GM19467 (cell line): ENCODE results near the gene OR10C1.
"Not testable (repeated sequence)": the region's sequence is repeated elsewhere in the genome, so short reads cannot be mapped to it uniquely, and the experiment has no call there.

Experiments used
- ATAC-seq: cut with Tn5 transposase; IDR thresholded peaks from one replicate; pipeline ENCODE4 v1.9.1; 2021; ENCODE audit warnings: mild to moderate bottlenecking, moderate library complexity; ENCODE audit not compliant: unreplicated experiment

The OR10C1 gene, protein sequence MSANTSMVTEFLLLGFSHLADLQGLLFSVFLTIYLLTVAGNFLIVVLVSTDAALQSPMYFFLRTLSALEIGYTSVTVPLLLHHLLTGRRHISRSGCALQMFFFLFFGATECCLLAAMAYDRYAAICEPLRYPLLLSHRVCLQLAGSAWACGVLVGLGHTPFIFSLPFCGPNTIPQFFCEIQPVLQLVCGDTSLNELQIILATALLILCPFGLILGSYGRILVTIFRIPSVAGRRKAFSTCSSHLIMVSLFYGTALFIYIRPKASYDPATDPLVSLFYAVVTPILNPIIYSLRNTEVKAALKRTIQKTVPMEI

DNA sequence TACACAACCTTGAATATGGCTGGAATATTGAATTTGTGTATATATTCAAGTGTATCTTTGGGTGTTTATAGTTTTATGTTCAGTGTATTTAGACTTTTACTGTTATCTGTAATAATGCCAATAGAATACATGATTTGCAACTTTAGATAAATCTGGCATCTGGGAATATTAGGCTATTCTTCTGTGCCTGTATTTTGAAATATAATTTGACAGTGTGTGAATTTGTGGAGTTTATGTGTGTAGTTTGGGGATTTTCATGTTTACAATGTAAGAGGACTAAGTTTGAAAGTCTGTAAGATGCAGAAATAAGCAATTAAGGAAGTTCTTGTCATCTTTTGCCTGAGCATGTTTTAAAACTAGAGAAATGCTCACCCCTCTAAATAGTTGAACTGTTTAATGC lies at the start of gene OR10C1:
OR10C1 (plus strand) TSS at position 301 of the 400 bp plus-strand sequence. CDS start 710 bp downstream, outside the sequence.
- no peak for ATAC-seq

DNA sequence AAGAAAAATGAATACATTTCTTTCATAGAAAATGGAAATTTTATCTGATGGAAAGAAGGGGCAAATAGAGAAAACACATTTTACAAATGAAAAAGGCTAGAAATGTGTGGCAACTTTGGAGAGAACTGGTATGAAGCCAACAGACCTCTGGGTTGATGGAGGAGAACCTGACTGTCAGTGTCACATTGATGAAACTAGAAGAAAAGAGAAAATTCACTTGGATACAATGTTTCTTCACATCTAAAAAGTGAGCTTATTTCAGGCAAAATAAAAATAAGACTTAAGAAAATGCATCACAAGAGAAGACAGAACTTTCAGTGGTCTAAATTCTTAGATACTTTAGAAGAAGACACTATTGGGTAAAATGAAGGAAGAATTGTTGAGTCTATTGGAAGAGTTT lies 43.8 kb upstream of the OR10C1 start, which contains the start of gene OR12D2:
OR12D2 (plus strand) TSS at position 301 of the 400 bp plus-strand sequence. CDS start 1,069 bp downstream, outside the sequence.
- no peak for ATAC-seq

DNA sequence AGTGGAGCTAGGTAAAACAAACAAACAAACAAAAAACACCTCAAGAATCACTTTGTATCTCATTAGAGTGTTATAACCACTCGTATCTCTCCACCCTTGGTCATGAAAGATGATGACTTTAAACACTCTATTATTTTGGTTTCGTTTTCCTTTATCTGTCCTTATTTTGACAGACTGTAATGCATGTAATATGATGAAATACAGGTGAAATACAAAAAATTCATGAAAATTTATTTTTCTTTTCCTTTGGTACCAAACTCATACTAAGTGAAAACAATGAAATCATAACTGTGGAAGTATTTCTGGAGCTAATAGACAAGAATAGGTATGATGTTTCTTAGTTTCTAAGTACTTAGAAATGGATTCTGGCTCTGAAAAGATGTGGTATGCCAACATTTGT lies 39.6 kb upstream of the OR10C1 start:
- ATAC-seq = no peak

DNA sequence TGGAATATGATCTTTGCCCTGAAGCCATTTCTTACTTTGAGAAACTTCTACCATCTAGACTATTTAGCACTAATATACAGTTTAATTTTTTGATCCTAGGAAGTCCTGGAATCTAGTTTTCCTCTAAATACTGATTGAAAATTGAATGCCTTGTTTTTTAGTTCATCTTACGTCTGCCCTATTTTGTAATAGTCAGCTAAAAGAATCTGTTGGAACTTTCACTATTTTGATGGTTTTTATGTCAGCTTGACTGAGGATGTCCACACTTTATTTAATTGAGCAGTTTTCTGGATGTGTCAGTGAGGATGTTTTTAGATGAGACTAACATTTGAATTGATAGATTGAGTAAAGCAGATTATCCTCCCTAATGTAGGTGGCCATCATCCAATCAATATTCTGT lies 35.3 kb upstream of the OR10C1 start:
- no peak for ATAC-seq

DNA sequence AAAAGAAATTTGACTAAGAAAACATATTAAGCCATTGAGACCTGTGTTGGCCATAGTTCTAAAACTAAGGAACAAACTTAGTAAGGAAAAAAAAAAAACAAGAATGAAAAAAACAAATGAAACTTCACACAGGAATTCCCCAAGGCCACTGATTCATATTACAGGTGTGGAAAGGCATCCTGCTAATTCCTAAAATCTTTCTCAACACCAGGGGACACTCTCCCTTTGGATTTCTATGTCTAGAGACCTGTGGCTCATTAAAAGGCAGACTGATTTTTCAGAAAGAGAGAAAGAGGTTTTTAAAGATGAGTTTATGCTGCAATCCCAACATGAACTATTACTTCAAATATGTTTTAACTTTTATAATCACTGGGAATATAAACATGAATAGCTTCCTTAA lies 24.5 kb upstream of the OR10C1 start, which contains the start of gene OR12D1:
OR12D1 (plus strand) TSS at position 341 of the 400 bp plus-strand sequence.
- ATAC-seq = no peak

DNA sequence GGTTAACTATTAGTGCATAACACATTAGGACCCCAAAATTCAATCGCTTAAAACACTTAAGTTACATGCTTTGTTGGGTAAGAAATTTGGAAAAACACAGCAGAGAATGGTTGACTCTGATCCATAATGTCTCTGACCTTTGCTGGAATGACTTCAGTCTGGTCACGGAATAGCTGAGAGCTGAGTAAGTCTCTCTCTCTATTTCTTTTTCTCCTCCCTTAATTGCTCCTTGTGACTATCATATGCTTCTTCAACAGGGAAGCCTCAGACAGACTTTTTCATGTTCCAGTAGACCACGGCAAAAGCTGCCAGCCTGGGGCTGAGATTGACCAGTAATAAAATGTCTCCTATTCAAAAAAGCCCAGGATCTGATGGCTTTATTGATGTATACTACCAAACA lies 19.6 kb upstream of the OR10C1 start:
- no peak for ATAC-seq

DNA sequence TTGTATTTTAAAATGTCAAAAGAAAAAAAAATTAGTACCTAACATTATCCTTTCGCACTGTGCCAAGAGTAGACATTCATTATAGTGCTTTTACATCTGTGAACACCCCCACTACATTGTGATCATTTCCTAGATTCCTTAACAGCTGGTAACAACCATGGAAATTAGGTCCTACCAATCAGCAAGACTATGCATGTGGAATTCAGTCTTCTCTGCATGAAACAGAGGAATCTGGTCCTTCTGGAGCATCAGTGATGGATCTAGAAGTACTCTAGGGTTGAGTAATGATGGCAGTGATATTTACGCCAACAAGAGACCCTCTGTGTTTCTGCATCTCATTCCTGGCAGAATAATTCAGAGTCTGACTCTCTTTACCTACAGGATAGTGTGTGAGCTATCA lies 14.9 kb upstream of the OR10C1 start:
- no peak for ATAC-seq

DNA sequence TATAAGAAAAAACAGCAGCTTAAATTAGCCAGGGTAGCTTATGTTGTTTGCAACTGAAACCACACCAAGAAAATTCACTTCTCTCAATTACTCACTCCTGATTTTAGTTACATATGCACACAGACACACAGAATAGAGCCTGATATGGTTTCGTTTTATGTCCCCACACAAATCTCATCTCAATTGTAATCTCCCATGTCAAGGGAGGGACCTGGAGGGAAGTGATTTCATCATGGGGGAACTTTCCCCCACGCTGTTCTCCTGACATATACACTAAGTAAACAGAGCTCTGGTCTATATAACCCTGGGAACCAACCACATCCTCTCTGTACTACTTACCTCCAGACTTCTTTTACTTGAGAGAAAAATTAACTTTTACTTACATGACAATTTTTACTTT lies 14.5 kb upstream of the OR10C1 start:
- no peak for ATAC-seq

DNA sequence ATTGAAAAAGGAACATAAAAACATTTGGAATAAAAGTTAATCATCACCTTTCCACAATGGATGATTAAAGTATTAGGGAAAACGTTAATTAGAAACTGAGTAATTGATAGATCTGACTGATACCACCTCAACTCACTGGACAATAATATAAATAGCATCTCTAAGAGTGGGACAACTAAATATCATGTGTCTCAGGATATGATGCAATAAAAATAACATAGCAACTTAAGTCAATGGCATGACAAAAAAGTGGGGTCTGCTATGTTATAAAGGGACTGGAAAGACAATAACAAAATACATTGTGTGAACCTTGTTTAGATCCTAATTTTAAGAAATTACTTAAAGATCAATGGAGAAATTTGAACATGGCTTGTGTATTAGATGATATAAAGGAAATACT lies 14.0 kb upstream of the OR10C1 start:
- ATAC-seq = no peak

DNA sequence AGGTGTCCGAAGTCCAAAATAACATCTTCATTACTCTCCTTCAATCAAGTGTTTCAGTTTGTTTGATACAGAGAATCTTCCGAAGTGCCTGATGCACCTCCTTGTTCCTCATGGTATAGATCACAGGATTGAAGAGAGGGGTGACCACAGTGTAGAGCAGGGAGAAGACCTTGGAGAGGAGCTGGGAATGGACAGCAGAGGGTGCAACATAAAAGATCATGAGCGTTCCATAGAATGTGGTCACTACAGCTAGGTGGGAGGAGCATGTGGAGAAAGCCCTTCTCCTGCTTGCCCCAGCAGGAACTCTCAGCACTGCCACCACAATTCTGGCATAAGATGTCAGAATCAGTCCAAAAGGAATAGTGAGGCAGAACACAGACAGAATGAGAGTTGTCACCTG lies 12.5 kb upstream of the OR10C1 start:
- no peak for ATAC-seq

DNA sequence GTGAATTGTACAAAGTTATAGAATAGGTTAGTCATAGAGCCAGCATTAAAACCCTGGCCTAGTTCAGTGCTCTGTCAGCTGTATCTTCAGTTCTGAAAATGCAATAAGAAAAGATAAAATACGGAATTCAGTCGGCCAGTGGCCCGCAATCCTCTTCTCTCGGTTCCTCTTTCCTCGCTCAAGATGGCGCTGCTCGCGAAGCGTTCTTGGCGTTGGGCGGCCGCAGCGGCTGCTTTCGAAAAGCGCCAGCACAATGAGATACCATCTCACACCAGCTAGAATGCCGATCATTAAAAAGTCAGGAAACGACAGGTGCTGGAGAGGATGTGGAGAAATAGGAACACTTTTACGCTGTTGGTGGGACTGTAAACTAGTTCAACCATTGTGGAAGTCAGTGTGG lies 2.4 kb upstream of the OR10C1 start:
- ATAC-seq = not testable (repeated sequence)

DNA sequence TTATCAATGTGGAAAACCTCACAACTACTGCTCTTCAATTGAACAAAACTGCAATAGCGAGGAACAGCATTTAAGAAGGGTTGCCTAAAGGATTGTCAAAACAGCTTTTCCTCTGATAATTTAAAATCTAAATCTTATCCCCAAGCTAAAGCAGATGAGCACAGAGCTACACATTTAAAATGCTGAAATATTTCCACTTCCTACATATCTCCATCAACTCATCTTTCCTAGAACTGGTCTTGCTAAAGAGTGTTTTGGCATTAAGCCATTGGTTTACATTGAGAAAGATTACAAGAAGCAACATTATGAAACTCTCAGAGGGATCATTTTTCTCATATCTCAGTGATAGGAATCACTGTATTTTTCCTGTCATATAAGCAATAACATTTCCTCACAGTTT lies 3.6 kb downstream of the OR10C1 start:
- no peak for ATAC-seq

DNA sequence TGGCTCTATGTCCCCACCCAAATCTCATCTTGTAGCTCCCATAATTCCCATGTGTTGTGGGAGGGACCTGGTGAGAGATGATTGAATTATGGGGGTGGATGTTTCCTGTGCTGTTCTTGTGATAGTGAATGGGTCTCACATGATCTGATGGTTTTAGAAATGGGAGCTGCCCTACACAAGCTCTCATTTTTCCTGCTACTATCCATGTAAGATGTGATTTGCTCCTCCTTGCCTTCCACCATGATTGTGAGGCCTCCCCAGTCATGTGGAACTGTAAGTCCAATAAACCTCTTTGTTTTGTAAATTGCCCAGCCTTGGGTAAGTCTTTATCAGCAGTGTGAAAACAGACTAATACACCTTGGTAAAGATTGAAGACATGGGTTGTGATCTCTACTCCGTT lies 4.9 kb downstream of the OR10C1 start:
- not testable (repeated sequence) for ATAC-seq

DNA sequence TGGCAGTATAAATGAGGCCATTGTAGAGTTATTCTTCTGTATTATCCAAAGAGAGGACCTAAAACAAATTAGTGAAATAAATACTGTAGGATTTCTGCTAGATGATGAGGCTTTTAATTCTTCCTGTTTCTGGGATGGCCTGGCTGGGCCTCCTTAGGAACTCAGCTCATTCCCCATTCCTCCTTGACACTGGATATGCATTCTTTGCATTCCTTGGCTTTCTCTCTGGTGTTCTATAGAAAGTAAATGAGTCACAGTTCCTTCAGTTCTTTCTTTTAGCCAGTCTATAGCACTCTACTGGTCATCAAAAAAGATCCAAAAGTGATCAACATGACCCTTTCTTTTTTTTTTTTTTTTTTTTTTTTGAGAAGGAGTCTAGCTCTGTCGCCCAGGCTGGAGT lies 8.6 kb downstream of the OR10C1 start:
- no peak for ATAC-seq

DNA sequence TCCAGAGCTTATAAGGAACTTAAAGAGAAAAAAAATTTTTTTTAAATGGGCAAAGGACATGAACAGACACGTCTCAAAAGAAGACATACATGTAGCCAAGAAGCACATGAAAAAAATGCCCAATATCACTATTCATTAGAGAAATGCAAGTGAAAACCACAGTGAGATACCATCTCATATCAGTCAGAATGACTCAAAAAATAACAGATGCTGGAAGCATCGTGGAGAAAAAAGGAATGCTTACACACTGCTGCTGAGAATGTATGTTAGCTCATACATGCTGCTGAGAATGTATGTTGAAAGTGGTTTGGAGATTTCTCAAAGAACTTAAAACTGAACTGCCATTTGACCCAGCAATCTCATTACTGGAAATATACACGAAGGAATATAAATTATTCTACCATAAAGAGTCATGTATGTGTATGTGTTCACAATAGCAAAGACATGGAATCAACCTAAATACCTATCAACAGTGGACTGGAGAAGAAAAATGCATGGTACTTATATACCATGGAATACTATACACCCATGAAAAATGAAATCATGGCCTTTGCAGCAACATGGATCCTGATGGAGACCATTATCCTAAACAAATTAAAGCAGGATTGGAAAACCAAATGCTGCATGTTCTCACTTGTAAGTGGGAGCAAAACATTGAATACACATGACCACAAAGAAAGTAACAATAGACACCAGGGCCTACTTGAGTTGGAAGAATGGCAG lies 12.5 kb downstream of the OR10C1 start:
- no peak for ATAC-seq

DNA sequence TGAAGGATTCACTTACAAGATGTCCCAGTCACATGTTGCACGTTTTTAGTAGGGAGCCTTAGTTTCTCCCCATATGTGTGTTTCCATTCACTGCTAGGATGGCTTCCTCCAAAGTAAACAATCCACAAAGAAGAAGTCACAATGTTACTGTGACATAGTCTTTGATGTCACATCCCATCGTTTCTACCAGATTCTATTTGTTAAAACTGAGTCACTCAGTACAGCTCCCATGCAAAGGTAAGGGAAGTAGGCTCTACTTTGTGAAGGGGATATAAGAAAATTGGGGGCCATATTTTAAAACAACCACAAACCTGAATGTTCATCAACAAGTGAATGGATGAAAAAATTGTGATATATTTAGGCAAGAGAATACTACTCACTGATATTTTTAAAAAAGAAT lies 17.9 kb downstream of the OR10C1 start, which contains the start of the genes OR11A1 and OR2H1:
OR11A1 (minus strand) TSS at position 101 of the 400 bp plus-strand sequence. CDS start 29,430 bp downstream, outside the sequence.
OR2H1 (plus strand) TSS at position 185 of the 400 bp plus-strand sequence. CDS start 4,615 bp downstream, outside the sequence.
- ATAC-seq = no peak

DNA sequence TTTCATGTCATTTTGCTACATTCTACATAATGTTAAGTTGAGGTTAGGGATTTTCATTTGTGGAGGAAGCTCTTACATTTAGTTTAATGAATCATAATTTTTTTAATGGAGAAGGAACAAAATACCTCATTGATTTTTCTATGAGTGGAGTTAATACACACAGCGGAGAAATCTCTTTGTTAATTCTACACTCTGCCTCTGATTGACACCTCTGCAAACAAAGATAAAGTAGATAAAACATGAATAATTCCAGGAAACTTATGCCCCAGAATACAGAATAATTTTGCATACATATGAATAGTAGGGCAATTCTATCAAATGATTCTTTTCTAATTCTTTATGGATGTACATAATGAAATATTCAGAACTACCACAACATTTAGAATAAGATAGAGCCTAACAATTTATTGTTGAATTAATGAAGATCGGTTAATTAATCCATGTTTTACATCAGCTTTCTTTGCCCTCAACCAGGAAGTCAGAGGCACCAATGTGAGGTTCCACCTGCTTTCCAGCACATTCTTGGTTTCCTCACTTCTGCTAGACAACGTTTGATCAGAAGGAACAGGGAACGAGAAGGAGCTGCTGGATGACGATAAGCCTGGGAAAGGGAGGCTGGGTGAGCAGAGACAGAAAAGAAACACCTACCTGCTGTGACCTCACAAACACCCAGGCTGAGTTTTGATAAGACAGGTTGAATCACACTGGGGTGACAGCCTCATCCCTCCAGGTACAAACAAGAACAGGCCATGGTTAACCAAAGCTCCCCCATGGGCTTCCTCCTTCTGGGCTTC lies 22.1 kb downstream of the OR10C1 start:
- no peak for ATAC-seq

DNA sequence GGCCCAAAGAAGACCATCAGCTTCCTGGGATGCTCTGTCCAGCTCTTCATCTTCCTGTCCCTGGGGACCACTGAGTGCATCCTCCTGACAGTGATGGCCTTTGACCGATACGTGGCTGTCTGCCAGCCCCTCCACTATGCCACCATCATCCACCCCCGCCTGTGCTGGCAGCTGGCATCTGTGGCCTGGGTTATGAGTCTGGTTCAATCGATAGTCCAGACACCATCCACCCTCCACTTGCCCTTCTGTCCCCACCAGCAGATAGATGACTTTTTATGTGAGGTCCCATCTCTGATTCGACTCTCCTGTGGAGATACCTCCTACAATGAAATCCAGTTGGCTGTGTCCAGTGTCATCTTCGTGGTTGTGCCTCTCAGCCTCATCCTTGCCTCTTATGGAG lies 22.9 kb downstream of the OR10C1 start:
- no peak for ATAC-seq

DNA sequence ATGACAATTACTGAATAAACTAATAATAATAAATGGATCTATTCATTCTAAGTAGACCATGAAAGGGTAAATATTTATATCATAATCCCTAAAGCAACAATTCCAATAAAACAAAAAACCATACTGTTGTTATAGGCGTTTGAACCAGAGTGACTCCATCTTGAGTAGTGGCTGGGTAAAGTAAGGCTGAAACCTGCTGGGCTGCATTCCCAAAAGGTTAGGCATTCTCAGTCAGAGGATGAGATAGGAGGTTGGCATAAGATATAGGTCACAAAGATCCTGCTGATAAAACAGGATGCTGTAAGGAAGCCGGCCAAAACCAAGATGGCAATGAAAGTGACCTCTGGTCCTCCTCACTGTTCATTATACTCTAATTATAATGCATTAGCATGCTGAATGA lies 26.2 kb downstream of the OR10C1 start:
- no peak for ATAC-seq

DNA sequence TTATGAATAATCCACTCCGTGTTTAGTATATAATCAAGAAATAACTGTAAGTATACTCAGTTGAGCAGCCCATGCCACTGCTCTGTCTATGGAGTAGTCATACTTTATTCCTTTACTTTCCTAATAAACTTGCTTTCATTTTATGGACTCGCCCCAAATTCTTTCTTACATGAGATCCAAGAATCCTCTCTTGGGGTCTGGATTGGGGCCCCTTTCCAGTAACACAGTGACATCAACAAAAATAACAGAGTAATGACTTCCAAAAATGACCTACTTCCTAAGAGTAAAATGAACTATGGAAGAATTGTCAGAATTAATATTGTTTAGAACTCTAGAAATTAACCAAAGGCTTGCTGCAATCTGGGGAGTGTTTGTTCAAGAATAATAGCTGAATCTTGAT lies 26.7 kb downstream of the OR10C1 start:
- ATAC-seq = no peak

DNA sequence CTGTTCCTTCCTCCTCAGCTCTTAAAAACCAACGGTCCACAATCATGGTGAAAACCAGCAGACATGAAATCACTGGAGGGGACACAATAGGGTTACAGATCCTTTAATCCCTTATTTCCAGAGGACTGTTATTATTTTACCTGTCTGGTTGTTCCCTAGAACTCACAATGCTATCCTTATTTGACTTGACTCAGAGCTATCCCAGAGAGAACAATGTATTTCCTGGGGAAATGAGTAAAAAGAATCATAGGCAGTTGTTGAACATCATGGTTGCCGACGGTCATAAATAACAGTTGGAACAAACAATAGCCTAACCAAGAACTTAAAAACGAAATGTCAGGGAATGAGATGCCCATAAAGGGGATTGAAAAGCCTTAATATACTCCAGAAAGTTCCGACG lies 27.1 kb downstream of the OR10C1 start:
- ATAC-seq = no peak
